IPS-18c (cell line): Measurements from ENCODE around the gene SLC27A5.

Experiments used
- H3K4me3 ChIP-seq: 2 replicates; pipeline ENCODE4 v1.7.0; 2013; ENCODE audit warnings: low read depth, mild to moderate bottlenecking, low read length, moderate library complexity; ENCODE audit not compliant: insufficient read depth
- H3K9me3 ChIP-seq: one replicate; pipeline ENCODE4 v1.6.1; 2013; ENCODE audit warnings: mild to moderate bottlenecking, low read length, moderate library complexity; ENCODE audit not compliant: control insufficient read depth, insufficient read depth

The SLC27A5 gene

GRCh38 chr19:58538257-58539168 lies 26.7 kb upstream of the SLC27A5 start:
- Histone ChIP-seq H3K4me3 (peak overlapping the region; percentile 38; the same call in 1 of the 2 replicates), H3K9me3 (no peaks in the 10 kb centered on the region)

- H3K4me3 ChIP-seq = no peak overlapping the region
Measured at GRCh38 chr19:58536852-58537798, 25.3 kb upstream of the SLC27A5 start.

GRCh38 chr19:58535857-58536256 lies 24.1 kb upstream of the SLC27A5 start:
- H3K4me3 ChIP-seq = no peak overlapping the region
- H3K9me3 ChIP-seq = no peaks in the 10 kb centered on the region

More at GRCh38 chr19:58536852-58537798, 25.3 kb upstream of the SLC27A5 start:
- no peaks in the 10 kb centered on the region for H3K9me3 ChIP-seq

- H3K4me3 ChIP-seq = no peak overlapping the region
- H3K9me3 ChIP-seq = no peaks in the 10 kb centered on the region
Measured at GRCh38 chr19:58531034-58531840, 19.4 kb upstream of the SLC27A5 start.

- Histone ChIP-seq H3K9me3 (no peaks in the 10 kb centered on the region), H3K4me3 (no peak overlapping the region)
Measured at GRCh38 chr19:58529405-58529804, 17.6 kb upstream of the SLC27A5 start.

- peaks cover 3% of the 10 kb centered on the region for H3K9me3 ChIP-seq
- H3K4me3 ChIP-seq = no peak overlapping the region
Measured at GRCh38 chr19:58522709-58523108, 10.9 kb upstream of the SLC27A5 start.

GRCh38 chr19:58521651-58522050 lies 9.9 kb upstream of the SLC27A5 start:
- H3K9me3 ChIP-seq = peaks cover 3% of the 10 kb centered on the region
- H3K4me3 ChIP-seq = no peak overlapping the region

GRCh38 chr19:58520257-58520599 lies 8.4 kb upstream of the SLC27A5 start:
- Histone ChIP-seq H3K4me3 (peak overlapping the region; percentile 95), H3K9me3 (peaks cover 3% of the 10 kb centered on the region)

GRCh38 chr19:58519355-58520256 lies 7.8 kb upstream of the SLC27A5 start, which contains the start of gene ZBTB45:
Gene ZBTB45, minus strand, starts transcription at chr19:58519810. Its CDS starts 2,137 bp downstream, at chr19:58517673.
- Histone ChIP-seq H3K4me3 (peak within 1 kb of the TSS; percentile 95), H3K9me3 (peaks cover 3% of the 10 kb centered on the region)

GRCh38 chr19:58519087-58519354 lies 7.2 kb upstream of the SLC27A5 start:
- Histone ChIP-seq H3K9me3 (peaks cover 3% of the 10 kb centered on the region), H3K4me3 (peak overlapping the region; percentile 95)

GRCh38 chr19:58518256-58519086 lies 6.7 kb upstream of the SLC27A5 start:
- H3K4me3 ChIP-seq = peak overlapping the region; percentile 95
- peaks cover 3% of the 10 kb centered on the region for H3K9me3 ChIP-seq

- no peak overlapping the region for H3K4me3 ChIP-seq
Measured at GRCh38 chr19:58516964-58517833, 5.4 kb upstream of the SLC27A5 start.

GRCh38 chr19:58516246-58516836 lies 4.5 kb upstream of the SLC27A5 start:
- Histone ChIP-seq H3K9me3 (peaks cover 3% of the 10 kb centered on the region), H3K4me3 (no peak overlapping the region)

More at GRCh38 chr19:58516964-58517833, 5.4 kb upstream of the SLC27A5 start:
- peaks cover 3% of the 10 kb centered on the region for H3K9me3 ChIP-seq

- peaks cover 3% of the 10 kb centered on the region for H3K9me3 ChIP-seq
- 0 out of 2 replicates have a peak overlapping the region, but pooled peaks have one; percentile 32 for H3K4me3 ChIP-seq
Measured at GRCh38 chr19:58515259-58515658, 3.5 kb upstream of the SLC27A5 start.
